SU-DHL-6 (cell line): Measurements from ENCODE around the gene HCST.

Experiments used
- EZH2phosphoT487 ChIP-seq: fragments of 200-600 bp; sonication (generic), shearing (Covaris generic); conservative IDR thresholded peaks from 2 replicates; pipeline ENCODE4 v1.6.1; 2018; ENCODE audit warnings: mild to moderate bottlenecking, antibody characterized with exemption, low read length, moderate library complexity, mixed read lengths
- TF ChIP-seq, protein P1 (sequence below): fragments of 200-600 bp; sonication (generic); IDR thresholded peaks from one replicate; pipeline ENCODE4 v1.5.1; 2017; ENCODE audit warnings: antibody characterized with exemption, mild to moderate bottlenecking, low read length, moderate library complexity; ENCODE audit not compliant: insufficient read depth, poor library complexity, severe bottlenecking

DNA sequence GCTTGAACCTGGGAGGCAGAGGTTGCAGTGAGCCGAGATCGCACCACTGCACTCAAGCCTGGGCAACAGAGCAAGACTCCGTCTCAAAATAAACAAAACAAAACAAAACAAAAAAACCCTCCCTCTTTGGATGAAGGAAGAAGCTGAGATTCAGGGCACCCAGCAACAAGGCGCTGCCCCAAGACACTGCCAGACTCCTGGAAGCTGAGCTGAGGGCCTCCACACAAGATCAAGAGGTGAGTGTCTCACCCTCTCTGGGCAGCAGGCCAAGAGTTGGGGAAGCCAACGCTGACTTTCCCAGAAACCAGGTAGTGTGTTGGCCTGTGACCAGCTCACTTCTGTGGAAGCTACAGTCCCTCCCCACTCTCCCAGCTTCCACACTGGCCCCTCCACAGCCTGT, 9.5 kb downstream of the HCST start:
- TF ChIP-seq, protein P1, sequence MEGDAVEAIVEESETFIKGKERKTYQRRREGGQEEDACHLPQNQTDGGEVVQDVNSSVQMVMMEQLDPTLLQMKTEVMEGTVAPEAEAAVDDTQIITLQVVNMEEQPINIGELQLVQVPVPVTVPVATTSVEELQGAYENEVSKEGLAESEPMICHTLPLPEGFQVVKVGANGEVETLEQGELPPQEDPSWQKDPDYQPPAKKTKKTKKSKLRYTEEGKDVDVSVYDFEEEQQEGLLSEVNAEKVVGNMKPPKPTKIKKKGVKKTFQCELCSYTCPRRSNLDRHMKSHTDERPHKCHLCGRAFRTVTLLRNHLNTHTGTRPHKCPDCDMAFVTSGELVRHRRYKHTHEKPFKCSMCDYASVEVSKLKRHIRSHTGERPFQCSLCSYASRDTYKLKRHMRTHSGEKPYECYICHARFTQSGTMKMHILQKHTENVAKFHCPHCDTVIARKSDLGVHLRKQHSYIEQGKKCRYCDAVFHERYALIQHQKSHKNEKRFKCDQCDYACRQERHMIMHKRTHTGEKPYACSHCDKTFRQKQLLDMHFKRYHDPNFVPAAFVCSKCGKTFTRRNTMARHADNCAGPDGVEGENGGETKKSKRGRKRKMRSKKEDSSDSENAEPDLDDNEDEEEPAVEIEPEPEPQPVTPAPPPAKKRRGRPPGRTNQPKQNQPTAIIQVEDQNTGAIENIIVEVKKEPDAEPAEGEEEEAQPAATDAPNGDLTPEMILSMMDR: no peak
- TF ChIP-seq EZH2phosphoT487: no peak
